Measurements from ENCODE around the gene FCRL2. TPM values are rescaled to one million over a fixed set of nuclear protein-coding genes. Genes with fewer than 3 reads are reported as not detected.

FCRL2 gene
- total RNA-seq, 1 donor from 2014 or later: not detected

Other genes starting within 250 kb of the FCRL2 start
- gene FCRL5, start 224.6 kb downstream of the FCRL2 start, total RNA-seq: not detected
- gene FCRL4, start 179.0 kb downstream of the FCRL2 start, total RNA-seq: not detected
- gene FCRL3, start 76.4 kb downstream of the FCRL2 start, total RNA-seq: not detected
- 0.16 TPM for gene FCRL1, start 43.0 kb upstream of the FCRL2 start, total RNA-seq
- 1.2 TPM for gene CD5L, start 64.7 kb upstream of the FCRL2 start, total RNA-seq
- gene KIRREL1, start 216.5 kb upstream of the FCRL2 start, total RNA-seq: 20.6 TPM

Measured in occipital lobe (tissue), 1 donor.